ENCODE results near the gene KLHL36. TPM values are rescaled to one million over a fixed set of nuclear protein-coding genes. Genes with fewer than 3 reads are reported as not detected.

KLHL36 gene
- total RNA-seq, 1 experiment from 2014 or later = 36.7 TPM

GRCh38 chr16:84609563-84610177, 38.6 kb upstream of the KLHL36 start:
- no peaks in the 10 kb centered on the region for H3K4me1 ChIP-seq (ENCODE audit: insufficient read depth, low read length)
- H3K4me1 Mint-ChIP-seq = peaks cover 8 to 16% of the 10 kb centered on the region in 2 experiments
- no peak overlapping the region for H2AFZ ChIP-seq (ENCODE audit: low read length)
- no peak overlapping the region for H2BK120ac ChIP-seq (ENCODE audit: low read depth, low read length, poor library complexity, severe bottlenecking)
- TF ChIP-seq CTCF (conservative IDR thresholded peaks at IDR 0.05) = no peak
- no peak overlapping the region for H3K56ac ChIP-seq (ENCODE audit: insufficient read length, low read depth, low read length)
- no peak overlapping the region for H4K8ac ChIP-seq (replicated peaks; ENCODE audit: insufficient read length, low read depth, low read length)
- peaks cover 14 to 23% (median 16%) of the 10 kb centered on the region in 3 experiments for H3K36me3 Mint-ChIP-seq (ENCODE audit: insufficient read depth in 1 of 3, low read depth in 3 of 3)
- H3K79me2 ChIP-seq (ENCODE audit: insufficient read depth, low read length) = peaks cover 5% of the 10 kb centered on the region; the same call in 1 of the 2 replicates
- H3K27me3 Mint-ChIP-seq (ENCODE audit: low read depth) = no peaks in the 10 kb centered on the region
- H3K4me3 Mint-ChIP-seq = no peak overlapping the region
- no peak overlapping the region for H3K23ac ChIP-seq (ENCODE audit: insufficient read length, low read depth, low read length)
- H3K23me2 ChIP-seq (ENCODE audit: insufficient read length, low read depth, low read length, poor library complexity, severe bottlenecking) = no peaks in the 10 kb centered on the region
- no peaks in the 10 kb centered on the region for H3K27me3 ChIP-seq (ENCODE audit: insufficient read depth, low read length)
- H4K91ac ChIP-seq (ENCODE audit: insufficient read length, low read depth, low read length) = no peak overlapping the region
- H3K27ac ChIP-seq (ENCODE audit: insufficient read length, low read depth, low read length) = no peak overlapping the region
- H3K4me2 ChIP-seq (ENCODE audit: insufficient read depth, insufficient read length, low read length) = no peak overlapping the region
- no peak overlapping the region for H2BK5ac ChIP-seq (ENCODE audit: insufficient read length, low read length)
- no peak overlapping the region; a peak in 1 of 7 replicates for H3K27ac Mint-ChIP-seq
- no peak overlapping the region for H3K9ac ChIP-seq (ENCODE audit: extremely low read depth, insufficient read length, low read length)
- H3K79me1 ChIP-seq (ENCODE audit: insufficient read depth, low read depth, low read length, poor library complexity, severe bottlenecking) = peaks cover 6% of the 10 kb centered on the region
- H3K9me3 ChIP-seq (ENCODE audit: control insufficient read depth, low read depth, low read length) = no peaks in the 10 kb centered on the region
- H3K18ac ChIP-seq (ENCODE audit: insufficient read length, low read depth, low read length) = no peak overlapping the region
- H2BK15ac ChIP-seq (ENCODE audit: low read depth, low read length) = no peak overlapping the region
- H4K5ac ChIP-seq (ENCODE audit: insufficient read length, low read depth, low read length) = no peak overlapping the region
- H3T11ph ChIP-seq (ENCODE audit: low read length) = no peak overlapping the region
- peaks cover 5 to 7% of the 10 kb centered on the region in 2 experiments; a peak in 3 of 5 replicates for H3K9me3 Mint-ChIP-seq
- H3K4ac ChIP-seq (ENCODE audit: low read depth, low read length) = no peak overlapping the region
- no peak overlapping the region for H2BK12ac ChIP-seq (ENCODE audit: insufficient read length, low read depth, low read length)
- H2BK20ac ChIP-seq (ENCODE audit: low read depth, low read length, poor library complexity, severe bottlenecking) = no peak overlapping the region
- H3K14ac ChIP-seq (ENCODE audit: insufficient read depth, low read length) = no peak overlapping the region
- no peaks in the 10 kb centered on the region for H4K20me1 ChIP-seq (ENCODE audit: control insufficient read depth, insufficient read depth, insufficient read length)
- no CpG with 5 or more reads among the region's 6 CpGs for WGBS (ENCODE audit: extremely low coverage, insufficient read length, low lambda C conversion rate)
- no peak overlapping the region for H2AK5ac ChIP-seq (ENCODE audit: insufficient read length, low read length)
- no peak for DNase-seq
